ENCODE measurements around the gene GRK5. TPM values are rescaled to one million over a fixed set of nuclear protein-coding genes. Genes with fewer than 3 reads are reported as not detected.

GRK5 gene
- total RNA-seq = 10 to 100 TPM; 85.3 to 90.2 TPM

DNA sequence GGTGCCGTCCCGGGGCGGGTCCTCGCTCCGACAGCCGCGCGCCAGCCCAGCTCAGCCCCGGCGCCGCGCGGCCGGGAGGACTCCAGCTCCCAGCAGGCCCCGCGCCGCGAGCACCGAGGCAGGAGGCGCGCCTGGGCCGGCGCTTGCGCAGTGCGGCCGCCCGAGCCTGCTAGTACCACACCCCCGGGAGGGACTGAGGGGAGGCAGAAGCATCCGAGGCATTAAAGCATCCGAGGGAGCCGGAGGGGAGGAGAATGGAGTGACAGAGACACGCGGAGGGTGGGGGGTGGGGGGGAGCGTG is at the start of gene GRK5:
GRK5 (plus strand) TSS at position 206 of the 301 bp plus-strand sequence. CDS start 347 bp downstream, outside the sequence.
- no peaks in the 10 kb centered on the region for H3K27me3 ChIP-seq (replicated peaks; ENCODE audit: insufficient read depth)
- TF ChIP-seq, protein P1, sequence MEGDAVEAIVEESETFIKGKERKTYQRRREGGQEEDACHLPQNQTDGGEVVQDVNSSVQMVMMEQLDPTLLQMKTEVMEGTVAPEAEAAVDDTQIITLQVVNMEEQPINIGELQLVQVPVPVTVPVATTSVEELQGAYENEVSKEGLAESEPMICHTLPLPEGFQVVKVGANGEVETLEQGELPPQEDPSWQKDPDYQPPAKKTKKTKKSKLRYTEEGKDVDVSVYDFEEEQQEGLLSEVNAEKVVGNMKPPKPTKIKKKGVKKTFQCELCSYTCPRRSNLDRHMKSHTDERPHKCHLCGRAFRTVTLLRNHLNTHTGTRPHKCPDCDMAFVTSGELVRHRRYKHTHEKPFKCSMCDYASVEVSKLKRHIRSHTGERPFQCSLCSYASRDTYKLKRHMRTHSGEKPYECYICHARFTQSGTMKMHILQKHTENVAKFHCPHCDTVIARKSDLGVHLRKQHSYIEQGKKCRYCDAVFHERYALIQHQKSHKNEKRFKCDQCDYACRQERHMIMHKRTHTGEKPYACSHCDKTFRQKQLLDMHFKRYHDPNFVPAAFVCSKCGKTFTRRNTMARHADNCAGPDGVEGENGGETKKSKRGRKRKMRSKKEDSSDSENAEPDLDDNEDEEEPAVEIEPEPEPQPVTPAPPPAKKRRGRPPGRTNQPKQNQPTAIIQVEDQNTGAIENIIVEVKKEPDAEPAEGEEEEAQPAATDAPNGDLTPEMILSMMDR (IDR thresholded peaks at IDR 0.05) = no peak
- DNase-seq (ENCODE audit: low spot score) (peak; percentile 75), ATAC-seq (ENCODE audit: insufficient number of reproducible peaks, low FRiP score, low read depth) (peak; percentile 30)
- peak within 1 kb of the TSS; percentile 93 to 94 for H3K27ac ChIP-seq
- no peaks in the 10 kb centered on the region for H3K9me3 ChIP-seq
- H3K4me3 ChIP-seq = peak within 1 kb of the TSS; percentile 95
- H3K4me1 ChIP-seq (ENCODE audit: control insufficient read depth in 1 of 2, low read depth in 2 of 2) = peaks cover 26 to 36% of the 10 kb centered on the region in 2 donors
- H3K36me3 ChIP-seq = no peaks in the 10 kb centered on the region

DNA sequence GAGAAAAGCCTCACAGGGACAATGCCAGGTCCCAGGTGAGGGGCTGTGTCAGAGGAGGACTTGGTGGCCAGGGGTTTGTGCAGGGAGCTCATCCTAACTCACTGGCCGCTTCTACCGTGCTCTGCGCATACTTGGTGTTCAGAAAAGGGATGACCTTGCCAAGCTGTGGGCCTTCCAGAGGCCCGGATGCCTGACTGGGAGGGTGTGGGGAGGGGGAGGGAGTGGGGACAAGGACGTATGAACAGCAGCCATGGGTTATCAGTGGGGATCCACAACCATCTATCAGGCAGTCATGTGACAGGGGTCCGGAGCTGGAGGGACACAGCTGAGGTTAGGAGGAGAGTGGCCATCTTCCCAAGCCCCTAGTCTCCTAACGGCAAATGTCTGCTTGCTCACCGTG is 48.0 kb upstream of the GRK5 start:
- TF ChIP-seq, protein P1 (IDR thresholded peaks at IDR 0.05) = no peak

DNA sequence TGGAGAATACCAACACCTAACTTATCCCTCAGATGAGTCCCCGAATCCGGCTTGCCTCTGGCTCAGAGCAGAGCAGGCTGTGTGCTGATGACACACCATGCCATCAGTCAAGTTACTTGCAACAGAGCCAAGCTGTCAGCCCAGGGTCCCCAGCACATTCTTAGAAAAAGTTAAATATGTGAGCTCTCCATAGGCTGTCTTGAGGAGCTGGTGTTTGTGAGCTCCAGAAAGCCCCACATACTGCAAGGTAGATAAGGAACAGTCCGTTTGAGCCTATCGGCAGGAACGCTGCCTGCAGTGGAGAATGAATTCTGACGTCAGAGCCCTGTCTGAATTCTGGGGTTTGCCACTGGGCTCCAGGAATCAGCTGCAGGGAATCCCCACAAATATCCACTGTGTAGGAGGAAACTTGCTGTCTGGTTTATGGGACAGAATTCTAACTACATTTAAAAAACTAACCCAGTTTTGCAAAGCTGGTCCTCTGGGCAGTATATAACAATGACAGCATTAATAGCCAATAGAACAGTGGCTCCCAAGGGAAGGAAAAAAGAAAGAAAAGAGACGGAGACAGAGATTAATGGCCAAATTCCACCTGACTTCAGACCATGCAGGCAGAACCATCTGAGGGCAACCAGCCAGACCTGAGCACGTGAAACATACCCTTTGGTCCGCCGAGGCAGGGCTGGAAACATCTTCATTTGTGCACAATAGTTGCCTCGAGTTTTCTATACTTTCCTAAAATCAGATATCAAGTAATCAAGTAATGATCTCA is 45.5 kb upstream of the GRK5 start:
- H3K9me3 ChIP-seq = no peaks in the 10 kb centered on the region
- DNase-seq (ENCODE audit: low spot score) (no peak), ATAC-seq (ENCODE audit: insufficient number of reproducible peaks, low FRiP score, low read depth) (no peak)
- H3K4me3 ChIP-seq = no peak overlapping the region
- no peaks in the 10 kb centered on the region for H3K27me3 ChIP-seq (replicated peaks; ENCODE audit: insufficient read depth)
- peaks cover 7 to 19% of the 10 kb centered on the region in 2 donors for H3K4me1 ChIP-seq (ENCODE audit: control insufficient read depth in 1 of 2, low read depth in 2 of 2)
- TF ChIP-seq, protein P1 (IDR thresholded peaks at IDR 0.05) = no peak
- H3K27ac ChIP-seq = no peak overlapping the region
- peaks cover 13% of the 10 kb centered on the region for H3K36me3 ChIP-seq

More for the DNA sequence above, 48.0 kb upstream of the GRK5 start:
- Histone ChIP-seq H3K9me3 (no peaks in the 10 kb centered on the region), H3K27ac (no peak overlapping the region), H3K4me3 (no peak overlapping the region), H3K36me3 (peaks cover 36% of the 10 kb centered on the region), H3K27me3 (replicated peaks; ENCODE audit: insufficient read depth) (no peaks in the 10 kb centered on the region), H3K4me1 (ENCODE audit: control insufficient read depth in 1 of 2, low read depth in 2 of 2) (peaks cover 0 to under 1% of the 10 kb centered on the region in 2 donors)
- no peak for DNase-seq (ENCODE audit: low spot score)
- no peak for ATAC-seq (ENCODE audit: insufficient number of reproducible peaks, low FRiP score, low read depth)

DNA sequence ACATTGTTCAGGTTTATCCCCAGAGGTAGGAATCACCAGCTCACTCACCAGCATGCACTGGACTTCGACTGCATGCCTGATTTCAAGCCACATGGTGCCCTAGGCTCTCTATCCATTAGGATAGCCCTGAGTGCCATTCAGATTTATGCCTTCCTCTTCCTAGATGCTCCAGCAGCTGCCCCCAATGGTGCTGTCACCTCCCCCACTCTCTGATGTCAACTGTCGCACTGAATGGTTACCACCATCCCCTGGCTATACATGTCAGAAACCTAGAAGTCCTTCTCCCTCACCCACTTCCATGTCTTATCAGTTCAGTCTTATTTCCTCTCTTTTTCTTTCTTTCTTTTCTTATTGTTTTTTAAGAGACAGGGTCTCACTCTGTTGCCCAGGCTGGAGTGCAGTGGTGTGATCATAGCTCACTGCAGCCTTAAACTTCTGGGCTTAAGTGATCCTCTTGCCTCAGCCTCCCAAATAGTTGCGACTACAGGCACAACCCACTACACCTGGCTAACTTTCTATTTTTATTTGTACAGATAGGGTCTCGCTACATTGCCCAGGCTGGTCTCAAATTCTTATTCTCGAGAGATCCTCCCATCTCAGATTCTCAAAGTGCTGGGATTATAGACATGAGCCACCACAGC is 44.8 kb upstream of the GRK5 start:
- Histone ChIP-seq H3K36me3 (peaks cover 13% of the 10 kb centered on the region), H3K4me1 (ENCODE audit: control insufficient read depth in 1 of 2, low read depth in 2 of 2) (peaks cover 7 to 20% of the 10 kb centered on the region in 2 donors), H3K9me3 (no peaks in the 10 kb centered on the region), H3K4me3 (no peak overlapping the region), H3K27me3 (replicated peaks; ENCODE audit: insufficient read depth) (no peaks in the 10 kb centered on the region), H3K27ac (no peak overlapping the region)
- ATAC-seq (ENCODE audit: insufficient number of reproducible peaks, low FRiP score, low read depth) (no peak), DNase-seq (ENCODE audit: low spot score) (no peak)
- TF ChIP-seq, protein P1 (IDR thresholded peaks at IDR 0.05) = no peak
